AG09309 (cell line): Measurements from ENCODE around the gene AMN1.
"Not testable (repeated sequence)": the region's sequence is repeated elsewhere in the genome, so short reads cannot be mapped to it uniquely, and the experiment has no call there.

ENCODE experiments used
- DNase-seq: peaks from one replicate; pipeline ENCODE4 v3.0.0-alpha.2; 2010; ENCODE audit warnings: low read depth
- H3K4me3 ChIP-seq: 2 replicates; pipeline ENCODE4 v1.5.1; 2011; ENCODE audit warnings: mild to moderate bottlenecking, low read depth, low read length, moderate library complexity; ENCODE audit not compliant: control insufficient read depth
- CTCF ChIP-seq: IDR thresholded peaks from 2 replicates; pipeline ENCODE4 v1.5.1; 2011; ENCODE audit warnings: mild to moderate bottlenecking, low read depth, low read length, inconsistent platforms; ENCODE audit not compliant: insufficient read depth, control insufficient read depth; ENCODE audit errors: missing control alignments

Gene AMN1

DNA sequence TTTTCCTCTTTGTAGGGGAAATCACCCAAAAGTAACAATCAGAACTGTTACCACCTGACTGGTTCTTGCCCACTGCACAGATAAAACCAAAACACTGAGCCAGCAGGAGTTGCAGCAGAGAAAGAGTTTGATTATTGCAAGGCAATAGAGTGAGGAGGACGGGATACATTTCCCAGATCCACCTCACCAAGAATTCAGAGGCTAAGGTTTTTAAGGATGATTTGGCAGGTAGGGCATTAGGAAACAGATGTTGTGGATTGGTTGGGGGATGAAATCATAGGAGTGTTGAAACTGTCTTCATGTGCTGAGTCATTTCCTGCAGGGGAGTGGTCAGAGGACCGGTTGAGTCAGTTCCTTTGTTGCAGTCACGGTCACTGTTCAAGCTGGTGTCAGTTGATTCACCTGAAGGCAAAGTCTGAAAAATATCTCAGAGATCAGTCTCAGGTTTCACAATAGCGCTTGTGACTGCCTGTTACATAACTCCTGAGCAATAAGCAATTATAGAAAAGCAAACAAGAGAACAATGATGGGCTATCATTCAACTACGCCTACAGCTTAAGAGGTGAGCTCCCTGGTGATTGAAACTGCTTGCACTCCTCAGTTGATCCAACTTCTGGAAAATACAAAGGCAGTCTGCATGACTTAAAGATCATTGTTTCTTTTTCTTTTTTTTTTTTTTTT, 20.3 kb upstream of the AMN1 start:
- no peak overlapping the region for H3K4me3 ChIP-seq
- peak; percentile 93 for DNase-seq
- TF ChIP-seq CTCF, result no peak

DNA sequence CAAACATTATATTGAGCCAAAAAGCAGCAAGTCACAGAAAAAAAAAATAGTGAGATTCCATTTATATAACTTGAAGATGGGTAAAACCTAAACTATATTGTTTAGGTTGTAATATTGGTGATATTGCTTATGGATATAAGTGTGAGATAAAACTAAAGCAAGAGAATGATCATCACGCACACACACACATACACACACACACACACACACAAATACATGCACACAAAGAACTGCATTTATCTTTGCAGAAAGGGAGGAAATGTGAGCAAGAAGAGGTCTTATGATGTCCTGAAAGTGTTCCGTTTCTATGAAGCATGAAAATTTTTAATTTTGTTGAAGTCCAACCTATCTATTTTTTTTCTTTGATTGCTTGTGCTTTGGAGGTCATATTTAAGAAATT, 16.4 kb upstream of the AMN1 start:
- no peak overlapping the region for H3K4me3 ChIP-seq
- TF ChIP-seq CTCF, result no peak

GRCh38 chr12:31744363-31744762, 15.5 kb upstream of the AMN1 start:
- H3K4me3 ChIP-seq, DNase-seq: not testable (repeated sequence)

More for the DNA sequence above, 16.4 kb upstream of the AMN1 start:
- no peak for DNase-seq

DNA sequence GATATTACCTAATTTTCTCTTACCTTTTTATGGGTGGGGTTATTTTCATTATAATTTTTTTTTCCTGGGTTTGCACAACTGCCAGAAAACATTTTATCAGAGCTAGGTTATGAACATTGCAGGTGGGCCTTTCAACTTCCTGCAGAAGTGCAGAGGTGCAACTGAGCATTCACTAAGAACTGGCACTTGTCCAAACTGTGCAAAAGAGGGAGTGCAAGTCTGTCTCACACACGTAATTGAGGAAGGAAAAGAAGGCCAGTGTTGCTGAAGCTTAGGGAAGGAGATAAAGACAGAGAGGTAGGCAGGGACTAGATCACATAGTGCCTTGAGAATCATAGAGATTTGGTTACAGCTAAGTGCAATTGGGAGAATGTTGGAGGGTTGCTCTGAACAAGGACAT, 14.1 kb upstream of the AMN1 start:
- TF ChIP-seq CTCF, result no peak
- DNase-seq, result no peak
- no peak overlapping the region for H3K4me3 ChIP-seq

GRCh38 chr12:31740628-31741027, 11.8 kb upstream of the AMN1 start:
- no peak overlapping the region for H3K4me3 ChIP-seq
- no peak for DNase-seq
- TF ChIP-seq CTCF, result no peak

DNA sequence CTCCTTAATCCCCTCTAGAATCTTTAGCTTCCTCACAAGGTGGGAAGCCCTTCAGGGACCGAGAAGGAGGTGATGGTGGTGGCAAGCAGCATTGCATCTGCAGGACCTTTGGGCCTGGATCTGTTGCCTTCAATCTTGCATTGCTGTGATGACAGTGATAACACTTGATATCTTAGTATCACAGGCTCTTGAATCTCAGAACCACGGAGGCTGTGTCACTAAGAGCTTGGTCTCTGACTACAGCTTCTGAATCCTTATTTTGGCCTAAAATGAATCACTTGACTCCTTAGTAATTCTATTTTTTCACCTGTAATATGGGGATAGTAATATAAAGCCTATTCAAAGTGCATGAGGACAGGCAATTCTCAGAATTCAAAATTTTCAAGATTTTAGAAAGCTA, 8.9 kb upstream of the AMN1 start:
- DNase-seq, result no peak
- no peak overlapping the region for H3K4me3 ChIP-seq
- TF ChIP-seq CTCF, result no peak

DNA sequence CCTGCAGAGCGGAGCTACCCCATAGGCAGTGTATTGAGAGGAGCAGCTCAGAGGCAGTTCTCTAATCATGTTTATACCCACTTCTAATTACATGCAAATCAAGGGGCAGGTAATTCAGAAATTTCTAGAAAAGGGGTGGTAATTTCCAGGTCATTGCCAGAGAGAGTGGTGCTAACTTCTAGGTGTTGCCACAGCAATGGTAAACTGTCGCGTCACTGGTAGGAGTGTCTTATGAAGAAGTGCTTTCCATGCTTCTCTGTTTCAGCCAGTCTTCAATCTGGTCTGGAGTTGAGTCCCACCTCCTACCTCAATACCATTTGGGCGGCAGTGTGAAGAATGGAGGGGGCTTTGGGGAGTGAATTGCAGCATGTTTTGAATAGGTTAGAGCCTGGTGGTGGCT, 8.5 kb upstream of the AMN1 start:
- DNase-seq, result no peak
- no peak for TF ChIP-seq CTCF

More for the DNA sequence above, 8.5 kb upstream of the AMN1 start:
- H3K4me3 ChIP-seq, result no peak overlapping the region
